Measurements from ENCODE around the gene ZPBP2.

Gene ZPBP2

GRCh38 chr17:39904990-39905288 lies 36.9 kb downstream of the ZPBP2 start:
- in situ Hi-C loops (cut with MboI; ENCODE audit: low sequenced_read_pairs) = no loop called here

GRCh38 chr17:39908789-39909352 lies 40.9 kb downstream of the ZPBP2 start:
- in situ Hi-C loops (cut with MboI; ENCODE audit: low sequenced_read_pairs) = no loop called here

- in situ Hi-C loops (cut with MboI; ENCODE audit: low sequenced_read_pairs) = no loop called here
Observed at GRCh38 chr17:39913989-39914388, 46.0 kb downstream of the ZPBP2 start.

DNA sequence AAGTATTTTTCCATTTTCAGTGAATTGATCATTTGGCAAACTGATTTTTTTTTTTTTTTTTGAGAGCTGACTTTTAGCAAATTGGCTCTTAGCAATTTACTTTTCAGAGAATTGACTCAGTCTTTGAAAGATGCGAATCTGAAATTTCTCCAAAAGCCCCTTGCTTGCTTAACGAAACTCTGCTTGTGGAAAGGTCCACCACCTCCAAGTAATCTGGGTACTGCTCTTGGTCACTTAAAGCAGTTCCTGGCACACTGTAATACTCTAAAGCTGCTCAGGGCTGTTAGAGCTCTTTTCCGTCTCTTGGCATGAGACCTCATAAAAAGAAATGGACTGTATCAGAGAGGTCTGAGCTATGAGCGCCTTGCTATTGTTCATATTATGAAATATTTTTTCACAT lies 47.6 kb downstream of the ZPBP2 start:
- in situ Hi-C loops (cut with MboI; ENCODE audit: low sequenced_read_pairs) = no loop called here

DNA sequence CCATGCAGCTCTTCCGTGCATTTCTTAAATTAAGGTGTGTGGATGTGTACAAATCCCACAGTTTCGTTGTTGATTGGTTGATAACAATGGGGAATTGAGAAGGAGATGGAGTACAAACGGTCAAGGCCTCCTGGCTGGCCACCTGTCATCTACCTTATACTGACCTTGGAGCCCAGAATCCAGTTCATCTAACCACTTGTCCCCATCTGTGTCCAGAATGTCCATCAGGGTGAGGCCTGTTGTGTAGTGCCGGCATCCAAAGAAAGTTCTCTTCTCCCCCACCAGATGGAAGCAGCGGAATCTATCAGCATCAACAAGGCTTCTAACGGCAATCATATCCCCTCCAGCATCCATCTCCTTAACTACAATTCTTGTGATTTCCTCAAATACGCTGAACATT lies 48.9 kb downstream of the ZPBP2 start:
- in situ Hi-C loops (cut with MboI; ENCODE audit: low sequenced_read_pairs) = no loop called here

DNA sequence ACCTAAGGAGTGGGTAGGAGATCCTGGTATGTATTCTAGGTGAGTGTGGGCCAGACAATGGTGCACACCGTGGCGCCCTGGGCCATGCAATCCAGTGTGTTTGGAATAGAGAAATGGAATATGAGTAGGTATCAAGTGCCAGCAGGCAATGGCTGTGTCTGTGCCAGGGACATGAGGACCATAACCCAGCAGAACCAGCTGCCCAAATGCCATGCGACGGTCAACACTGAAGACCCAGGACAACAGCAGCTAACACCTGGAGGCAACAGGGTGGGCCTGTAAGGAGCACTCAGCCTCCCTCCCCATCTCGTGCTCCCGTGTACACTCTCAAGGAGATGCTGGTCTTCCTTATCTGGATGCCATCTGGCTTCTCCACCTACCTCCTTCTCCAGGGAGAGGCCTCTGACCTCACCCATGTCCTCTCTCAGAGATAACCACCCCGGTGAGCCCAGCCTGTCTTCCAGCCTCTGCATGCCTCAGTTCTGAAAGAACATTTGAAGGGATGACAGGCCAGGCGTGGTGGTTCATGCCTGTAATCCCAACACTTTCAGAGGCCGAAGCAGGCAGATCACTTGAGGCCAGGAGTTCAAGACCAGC lies 51.2 kb downstream of the ZPBP2 start:
- in situ Hi-C loops (cut with MboI; ENCODE audit: low sequenced_read_pairs) = no loop called here

GRCh38 chr17:39920218-39921210 lies 52.5 kb downstream of the ZPBP2 start:
- in situ Hi-C loops (cut with MboI; ENCODE audit: low sequenced_read_pairs) = no loop called here

- in situ Hi-C loops (cut with MboI; ENCODE audit: low sequenced_read_pairs) = no loop called here
Observed at GRCh38 chr17:39921323-39921722, 53.3 kb downstream of the ZPBP2 start.

- in situ Hi-C loops (cut with MboI; ENCODE audit: low sequenced_read_pairs) = no loop called here
Observed at GRCh38 chr17:39922006-39922405, 54.0 kb downstream of the ZPBP2 start.

- in situ Hi-C loops (cut with MboI; ENCODE audit: low sequenced_read_pairs) = no loop called here
Observed at GRCh38 chr17:39923230-39923629, 55.2 kb downstream of the ZPBP2 start.

GRCh38 chr17:39923836-39924690 lies 56.1 kb downstream of the ZPBP2 start:
- in situ Hi-C loops (cut with MboI; ENCODE audit: low sequenced_read_pairs) = no loop called here

DNA sequence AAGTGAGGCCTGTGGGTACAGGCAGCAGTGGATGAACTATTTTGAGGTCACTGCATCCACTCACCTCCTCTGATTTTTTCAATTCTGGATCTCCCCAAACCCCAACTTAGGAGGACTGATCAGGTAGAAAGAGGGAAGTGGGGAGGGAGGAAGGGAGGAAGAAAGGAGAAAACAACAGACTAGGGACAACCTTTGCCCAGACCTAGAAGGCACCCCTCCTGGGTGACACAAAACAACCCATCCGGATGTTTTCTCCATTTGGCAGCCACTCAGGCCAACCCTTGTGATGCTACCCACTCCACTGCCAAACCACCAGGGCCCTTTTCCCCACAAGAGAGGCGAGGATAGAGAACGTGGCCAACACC lies 56.7 kb downstream of the ZPBP2 start:
- in situ Hi-C loops (cut with MboI; ENCODE audit: low sequenced_read_pairs) = no loop called here

DNA sequence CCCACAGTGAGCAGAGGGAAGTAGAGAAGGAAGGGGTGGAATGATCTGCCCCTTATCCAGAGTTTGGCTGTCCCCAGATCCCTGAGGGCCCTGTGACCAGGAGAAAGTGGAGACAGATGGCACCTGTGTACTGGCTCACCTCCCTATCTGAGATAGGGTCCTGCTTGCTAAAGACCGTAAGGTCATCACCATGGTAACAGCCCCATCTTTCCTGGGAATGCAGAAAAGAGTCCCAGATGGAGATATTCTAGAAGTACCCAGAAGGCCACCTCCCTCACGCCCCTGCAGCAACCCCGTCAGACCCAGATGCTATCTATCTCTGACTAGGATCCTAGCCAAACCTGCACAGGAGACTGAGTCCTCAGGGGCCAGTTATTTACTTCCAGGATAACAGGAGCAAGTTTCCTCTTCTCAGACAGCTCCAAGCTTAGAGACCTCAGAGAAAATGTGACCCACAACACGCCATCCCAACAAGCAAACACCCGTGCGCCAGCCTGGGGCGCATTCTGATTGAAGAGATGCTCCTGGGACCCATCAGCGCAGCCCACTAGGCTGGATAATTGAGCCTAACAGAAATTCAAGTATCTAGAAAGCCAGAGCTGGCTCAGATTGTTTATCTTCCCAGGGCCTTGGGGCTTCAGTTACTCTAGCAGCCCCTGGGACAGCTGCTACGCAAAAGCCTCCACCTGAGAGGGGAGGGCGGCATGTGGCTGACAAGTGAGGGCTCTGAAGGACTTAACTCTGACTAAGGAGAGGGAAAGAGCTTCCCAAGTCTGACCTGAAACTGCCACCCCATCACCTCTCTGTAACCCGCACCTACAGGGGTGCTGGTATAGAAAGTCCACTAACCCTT lies 57.5 kb downstream of the ZPBP2 start:
- in situ Hi-C loops (cut with MboI; ENCODE audit: low sequenced_read_pairs) = no loop called here

DNA sequence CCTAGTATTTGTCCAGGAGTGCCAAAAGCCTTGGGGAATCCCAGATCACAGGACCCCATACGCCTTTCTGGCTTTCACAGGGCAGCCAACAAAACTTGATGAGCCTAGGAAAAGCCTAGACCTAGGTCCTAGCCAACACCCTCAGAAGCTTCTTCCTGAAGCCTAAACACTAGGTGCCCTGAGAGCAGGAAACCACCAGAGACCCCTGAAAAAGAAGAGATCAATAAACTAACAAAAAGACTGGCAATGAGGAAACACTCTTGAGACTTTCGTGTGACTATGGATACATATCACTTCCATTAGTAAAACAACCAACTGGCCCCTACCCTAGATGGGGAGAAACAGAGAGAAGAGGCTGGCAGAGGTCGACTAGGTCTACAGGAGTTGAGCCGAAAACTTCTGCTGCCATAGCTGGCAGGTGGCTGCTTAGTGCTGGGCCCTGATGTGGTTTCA lies 58.2 kb downstream of the ZPBP2 start:
- in situ Hi-C loops (cut with MboI; ENCODE audit: low sequenced_read_pairs) = no loop called here

GRCh38 chr17:39926588-39927100 lies 58.6 kb downstream of the ZPBP2 start:
- in situ Hi-C loops (cut with MboI; ENCODE audit: low sequenced_read_pairs) = no loop called here
